Sigmoid colon (tissue), 7 donors: Measurements from ENCODE around the gene SYT9. TPM values are rescaled to one million over a fixed set of nuclear protein-coding genes. Genes with fewer than 3 reads are reported as not detected.

Experiments
- DNase-seq: peaks from one replicate; pipeline ENCODE4 v3.0.0-alpha.2; 2019
- H3K27ac ChIP-seq, 4 donors: fragments of 200-600 bp; sonication (generic); one replicate each; pipeline ENCODE4 v1.5.1; 2016 to 2019; ENCODE audit warnings: mild to moderate bottlenecking in 1 of 4
- H3K27me3 ChIP-seq, 3 donors: fragments of 200-600 bp; sonication (generic); one replicate each; pipeline ENCODE4 v1.5.1; 2019; ENCODE audit warnings: mild to moderate bottlenecking in 1 of 3
- H3K36me3 ChIP-seq, 4 donors: fragments of 200-600 bp; sonication (generic); one replicate each; pipeline ENCODE4 v1.5.1; 2016 to 2019
- H3K4me1 ChIP-seq, 4 donors: fragments of 200-600 bp; sonication (generic); one replicate each; pipeline ENCODE4 v1.5.1; 2017 to 2019
- H3K4me3 ChIP-seq, 4 donors: fragments of 200-600 bp; sonication (generic); one replicate each; pipeline ENCODE4 v1.5.1; 2017 to 2019; ENCODE audit warnings: mild to moderate bottlenecking in 2 of 4, moderate library complexity in 1 of 4
- H3K9me3 ChIP-seq, 4 donors: fragments of 200-600 bp in 3 of 4; sonication (generic) in 3 of 4; one replicate each; pipeline versions ENCODE4 v1.5.1 to v1.6.1; 2013 to 2019
- EP300 ChIP-seq, 4 donors: sonication (generic); formaldehyde crosslinking; IDR thresholded peaks; one replicate each; pipeline ENCODE4 v1.6.1; 2017; ENCODE audit warnings: antibody characterized with exemption in 4 of 4
- POLR2A ChIP-seq, 2 donors: fragments of 450-650 bp; IDR thresholded peaks; one replicate each; pipeline ENCODE4 v1.6.1; 2016; ENCODE audit warnings: antibody characterized with exemption in 2 of 2, mild to moderate bottlenecking in 2 of 2, moderate library complexity in 2 of 2
- POLR2AphosphoS5 ChIP-seq, 4 donors: sonication (generic); formaldehyde crosslinking; IDR thresholded peaks; one replicate each; pipeline ENCODE4 v1.6.1; 2017; ENCODE audit warnings: antibody characterized with exemption in 4 of 4
- WGBS, 2 donors: extraction: QIAGEN DNeasy Blood & Tissue Kit; methylation state at CpG; one replicate each; pipeline ENCODE4 v1.1.7; 2013; 5-methylcytosine and 5-hydroxymethylcytosine counted together
- intact Hi-C: fragments of 100-400 bp; cut with DNase I; formaldehyde crosslinking; loops from one replicate; pipeline ENCODE4 v1.15.1; 2023
- polyA plus RNA-seq, 3 donors: library from polyadenylated mRNA; stranded (reverse); fragments of 200-250 nt; gene quantifications; one replicate each; pipeline ENCODE4 v1.2.3, GENCODE V29; 2013
- total RNA-seq, 4 donors: library from RNA; depleted of rRNA; stranded (reverse); fragments of >200 nt; gene quantifications; one replicate each; pipeline ENCODE4 v1.1.0, GENCODE V29; 2016
- TF ChIP-seq, protein P1 (sequence below), 4 experiments: fragments of 450-650 bp in 3 of 4; fragments of 200-600 bp in 1 of 4; IDR thresholded peaks; one replicate each; pipeline ENCODE4 v1.5.1; 2016 to 2019; ENCODE audit warnings: antibody characterized with exemption in 4 of 4, mild to moderate bottlenecking in 3 of 4, moderate library complexity in 2 of 4
- donor health status: healthy with polysubstance abuse.
- donor health status: Bipolar disorder and iron deficiency.
- donor health status: healthy.

SYT9 gene
- total and polyA plus RNA-seq, 7 donors: 0.16 to 1.1 (median 0.28) TPM; not detected in 2

DNA sequence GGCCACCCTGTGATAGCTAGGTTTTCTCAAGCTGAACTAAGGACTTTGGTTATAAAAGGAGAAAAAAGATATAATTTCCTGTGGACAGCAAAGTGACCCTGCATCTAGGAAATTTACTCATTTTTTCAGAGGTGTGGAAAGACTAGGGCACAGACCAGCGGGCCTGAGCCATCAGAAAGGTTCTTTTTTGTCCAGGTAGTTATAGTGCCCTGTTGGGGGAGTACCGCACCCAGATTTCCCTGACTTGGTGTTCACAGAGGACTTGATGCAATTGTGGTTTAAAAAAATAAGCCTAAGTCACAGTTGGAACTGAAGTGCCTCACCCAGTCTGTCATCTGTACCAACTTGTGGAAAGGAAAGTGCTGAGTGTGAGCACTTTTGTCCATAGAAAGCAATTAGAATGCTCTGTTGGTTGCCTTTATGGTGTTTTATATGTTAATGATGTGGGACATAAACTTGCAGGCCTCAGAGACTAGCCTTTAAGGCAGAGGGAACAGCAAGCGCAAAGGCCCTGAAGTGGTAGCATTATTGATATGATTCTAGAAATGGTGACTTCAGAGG, 3.1 kb downstream of the SYT9 start:
- H3K9me3 ChIP-seq: no peaks in the 10 kb centered on the region
- intact Hi-C loops: no loop called here
- TF ChIP-seq, protein P1, sequence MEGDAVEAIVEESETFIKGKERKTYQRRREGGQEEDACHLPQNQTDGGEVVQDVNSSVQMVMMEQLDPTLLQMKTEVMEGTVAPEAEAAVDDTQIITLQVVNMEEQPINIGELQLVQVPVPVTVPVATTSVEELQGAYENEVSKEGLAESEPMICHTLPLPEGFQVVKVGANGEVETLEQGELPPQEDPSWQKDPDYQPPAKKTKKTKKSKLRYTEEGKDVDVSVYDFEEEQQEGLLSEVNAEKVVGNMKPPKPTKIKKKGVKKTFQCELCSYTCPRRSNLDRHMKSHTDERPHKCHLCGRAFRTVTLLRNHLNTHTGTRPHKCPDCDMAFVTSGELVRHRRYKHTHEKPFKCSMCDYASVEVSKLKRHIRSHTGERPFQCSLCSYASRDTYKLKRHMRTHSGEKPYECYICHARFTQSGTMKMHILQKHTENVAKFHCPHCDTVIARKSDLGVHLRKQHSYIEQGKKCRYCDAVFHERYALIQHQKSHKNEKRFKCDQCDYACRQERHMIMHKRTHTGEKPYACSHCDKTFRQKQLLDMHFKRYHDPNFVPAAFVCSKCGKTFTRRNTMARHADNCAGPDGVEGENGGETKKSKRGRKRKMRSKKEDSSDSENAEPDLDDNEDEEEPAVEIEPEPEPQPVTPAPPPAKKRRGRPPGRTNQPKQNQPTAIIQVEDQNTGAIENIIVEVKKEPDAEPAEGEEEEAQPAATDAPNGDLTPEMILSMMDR (IDR thresholded peaks at IDR 0.05): no peak
- TF ChIP-seq EP300 (IDR thresholded peaks at IDR 0.05) (no peak), POLR2A (IDR thresholded peaks at IDR 0.05) (no peak), POLR2AphosphoS5 (IDR thresholded peaks at IDR 0.05) (no peak)
- no peaks in the 10 kb centered on the region for H3K36me3 ChIP-seq
- no peak overlapping the region for H3K4me3 ChIP-seq
- no peak overlapping the region for H3K27ac ChIP-seq
- H3K4me1 ChIP-seq: peaks cover 0 to 17% (median 14%) of the 10 kb centered on the region in 4 donors
- DNase-seq: no peak
- peaks cover 0 to 27% (median 16%) of the 10 kb centered on the region in 3 donors for H3K27me3 ChIP-seq
- WGBS, 2 donors: 63 to 75% methylated on average over 3 of the region's 3 CpGs

DNA sequence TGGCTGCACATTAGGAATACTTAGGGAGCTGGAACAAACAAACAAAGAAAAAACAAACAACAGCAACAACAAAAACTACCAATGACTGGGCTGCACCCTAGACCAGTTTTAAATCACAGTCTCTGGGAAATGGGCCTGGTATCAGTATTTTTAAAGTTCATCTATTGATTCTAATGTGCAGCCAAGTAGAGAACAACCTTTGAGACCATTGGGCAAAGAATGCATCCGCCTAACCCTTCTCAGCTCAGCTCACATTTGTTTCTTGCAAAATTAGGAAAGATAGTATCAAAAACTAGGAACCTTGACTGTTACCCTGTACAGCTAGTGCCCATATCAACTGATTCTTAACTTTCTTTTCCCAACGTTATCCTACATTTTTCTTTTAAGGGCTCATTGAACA, 5.2 kb downstream of the SYT9 start:
- Histone ChIP-seq H3K4me3 (no peak overlapping the region), H3K4me1 (peaks cover 0 to 9% (median 8%) of the 10 kb centered on the region in 4 donors), H3K36me3 (no peaks in the 10 kb centered on the region), H3K27me3 (peaks cover 0 to 19% (median 13%) of the 10 kb centered on the region in 3 donors), H3K9me3 (no peaks in the 10 kb centered on the region), H3K27ac (no peak overlapping the region)
- intact Hi-C loops: no loop called here
- WGBS, 2 donors: 25 to 35% methylated on average over 2 of the region's 2 CpGs
- no peak for DNase-seq
- TF ChIP-seq POLR2A (IDR thresholded peaks at IDR 0.05) (no peak), POLR2AphosphoS5 (IDR thresholded peaks at IDR 0.05) (no peak), EP300 (IDR thresholded peaks at IDR 0.05) (no peak)
- TF ChIP-seq, protein P1 (IDR thresholded peaks at IDR 0.05): no peak

DNA sequence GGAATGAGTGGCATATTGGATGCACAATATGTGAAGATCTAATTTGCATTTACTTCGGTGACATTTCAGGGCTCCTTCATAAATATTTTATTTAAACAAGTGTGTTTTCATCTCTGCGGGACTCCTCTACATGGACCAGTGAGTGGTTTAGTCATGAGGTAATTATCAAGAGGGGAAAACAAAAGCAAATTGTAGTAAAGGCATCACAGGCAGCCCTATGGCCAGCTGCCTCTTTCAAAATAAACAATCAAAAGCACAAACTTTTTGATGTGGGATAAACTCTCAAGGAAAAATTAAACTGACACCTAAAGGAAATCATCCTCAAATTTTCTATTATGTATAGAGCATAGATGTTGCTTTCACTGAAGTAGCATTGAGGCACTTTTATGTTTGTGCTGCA, 6.0 kb downstream of the SYT9 start:
- no peaks in the 10 kb centered on the region for H3K9me3 ChIP-seq
- 71 to 73% methylated on average over 2 of the region's 2 CpGs for WGBS, 2 donors
- peaks cover 0 to 1% (median under 1%) of the 10 kb centered on the region in 4 donors for H3K4me1 ChIP-seq
- intact Hi-C loops: no loop called here
- H3K4me3 ChIP-seq: no peak overlapping the region
- DNase-seq: no peak
- H3K27me3 ChIP-seq: peaks cover 0 to 11% (median 5%) of the 10 kb centered on the region in 3 donors
- H3K27ac ChIP-seq: no peak overlapping the region
- no peaks in the 10 kb centered on the region for H3K36me3 ChIP-seq
- TF ChIP-seq, protein P1 (IDR thresholded peaks at IDR 0.05): no peak
- TF ChIP-seq EP300 (IDR thresholded peaks at IDR 0.05) (no peak), POLR2AphosphoS5 (IDR thresholded peaks at IDR 0.05) (no peak), POLR2A (IDR thresholded peaks at IDR 0.05) (no peak)

DNA sequence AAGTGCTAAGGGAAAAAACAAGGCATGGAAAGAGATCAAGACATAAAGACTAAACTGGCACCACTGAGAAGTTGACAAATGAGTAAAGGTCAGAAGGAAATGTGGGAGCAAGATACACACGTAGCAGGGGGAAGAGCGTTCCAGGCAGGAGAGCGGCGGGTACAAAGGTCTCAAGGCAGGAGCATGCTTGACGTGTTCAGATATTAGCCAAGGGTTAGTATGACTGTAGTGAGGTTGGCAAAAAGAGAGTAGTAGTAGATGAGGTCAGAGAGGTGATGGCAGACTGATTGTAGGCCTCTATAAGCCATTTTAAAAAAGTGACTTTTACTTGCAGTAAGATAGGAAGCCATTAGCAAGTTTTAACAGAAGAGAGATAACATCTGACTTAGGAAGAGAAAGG, 9.9 kb downstream of the SYT9 start:
- no peak overlapping the region for H3K4me3 ChIP-seq
- 37 to 76% methylated on average over 5 of the region's 5 CpGs for WGBS, 2 donors
- TF ChIP-seq EP300 (IDR thresholded peaks at IDR 0.05) (no peak), POLR2A (IDR thresholded peaks at IDR 0.05) (no peak), POLR2AphosphoS5 (IDR thresholded peaks at IDR 0.05) (no peak)
- TF ChIP-seq, protein P1 (IDR thresholded peaks at IDR 0.05): no peak
- intact Hi-C loops: no loop called here
- no peaks in the 10 kb centered on the region for H3K4me1 ChIP-seq
- DNase-seq: no peak
- no peaks in the 10 kb centered on the region for H3K9me3 ChIP-seq
- no peaks in the 10 kb centered on the region for H3K36me3 ChIP-seq
- H3K27me3 ChIP-seq: no peaks in the 10 kb centered on the region
- no peak overlapping the region for H3K27ac ChIP-seq

DNA sequence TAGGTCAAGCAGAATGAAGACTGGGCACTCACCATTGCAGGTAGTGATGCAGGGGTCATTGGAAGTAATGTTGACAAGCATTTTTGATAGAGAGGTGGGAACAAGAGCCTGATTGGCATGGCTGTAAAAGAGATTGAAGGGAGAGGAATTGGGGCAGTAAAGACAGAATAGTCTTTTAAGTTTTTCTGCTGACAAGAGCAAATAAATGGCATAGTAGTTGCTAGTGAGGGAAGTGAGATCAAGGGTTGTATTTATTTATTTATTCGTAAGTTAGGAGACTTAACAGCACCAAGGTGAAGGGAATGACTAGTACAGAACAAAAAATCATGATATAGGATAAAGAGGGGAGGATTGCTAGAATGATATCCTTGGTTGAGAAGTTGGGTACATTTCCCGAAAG, 11.0 kb downstream of the SYT9 start:
- Histone ChIP-seq H3K4me1 (no peaks in the 10 kb centered on the region), H3K27me3 (no peaks in the 10 kb centered on the region), H3K27ac (no peak overlapping the region), H3K9me3 (no peaks in the 10 kb centered on the region), H3K36me3 (no peaks in the 10 kb centered on the region), H3K4me3 (no peak overlapping the region)
- TF ChIP-seq POLR2A (IDR thresholded peaks at IDR 0.05): no peak
- TF ChIP-seq, protein P1 (IDR thresholded peaks at IDR 0.05): no peak
- TF ChIP-seq POLR2AphosphoS5 (IDR thresholded peaks at IDR 0.05): no peak
- no peak for TF ChIP-seq EP300 (IDR thresholded peaks at IDR 0.05)
- intact Hi-C loops: no loop called here
- 14 to 38% methylated on average over 2 of the region's 2 CpGs for WGBS, 2 donors
- DNase-seq: no peak
